ENCODE results near the gene RBM47.
A peak's percentile ranks its signal among the peaks of the same experiment; 100 is the strongest.

The RBM47 gene

GRCh38 chr4:40515398-40516293, 114.0 kb downstream of the RBM47 start:
- TF ChIP-seq POU2F2 (IDR thresholded peaks at IDR 0.05; ENCODE audit: low read depth, low read length): peak; percentile 99
- TF ChIP-seq POLR2A (IDR thresholded peaks at IDR 0.05; ENCODE audit: low read depth, low read length): peak; percentile 21; the same call in 1 of the 2 replicates
- no peak for TF ChIP-seq TAF1 (IDR thresholded peaks at IDR 0.05; ENCODE audit: low read depth, low read length)
- TF ChIP-seq POLR2AphosphoS5 (IDR thresholded peaks at IDR 0.05; ENCODE audit: low read depth, low read length): 0 out of 2 replicates have a peak, but pooled peaks have one; percentile 31
- DNase-seq (ENCODE audit: insufficient read length, low spot score) (peak; percentile 54), FAIRE-seq (peak; percentile 90)

GRCh38 chr4:40515037-40515397, 114.6 kb downstream of the RBM47 start:
- TF ChIP-seq POLR2A (IDR thresholded peaks at IDR 0.05; ENCODE audit: low read depth, low read length): no peak
- TF ChIP-seq PAX5 (IDR thresholded peaks at IDR 0.05; ENCODE audit: insufficient read depth, low read length, severe bottlenecking): no peak
- no peak for TF ChIP-seq POU2F2 (IDR thresholded peaks at IDR 0.05; ENCODE audit: low read depth, low read length)
- TF ChIP-seq TAF1 (IDR thresholded peaks at IDR 0.05; ENCODE audit: low read depth, low read length): no peak
- no peak for TF ChIP-seq SPI1 (IDR thresholded peaks at IDR 0.05; ENCODE audit: low read depth, low read length)
- TF ChIP-seq POLR2AphosphoS5 (IDR thresholded peaks at IDR 0.05; ENCODE audit: low read depth, low read length): no peak
- FAIRE-seq (no peak), DNase-seq (ENCODE audit: insufficient read length, low spot score) (no peak)

- FAIRE-seq: no peak
- DNase-seq (ENCODE audit: insufficient read length, low spot score): no peak
- TF ChIP-seq SPI1 (IDR thresholded peaks at IDR 0.05; ENCODE audit: low read depth, low read length): peak; percentile 50
- no peak for TF ChIP-seq POLR2A (IDR thresholded peaks at IDR 0.05; ENCODE audit: low read depth, low read length)
- no peak for TF ChIP-seq POU2F2 (IDR thresholded peaks at IDR 0.05; ENCODE audit: low read depth, low read length)
Observed at GRCh38 chr4:40514497-40514951, 115.1 kb downstream of the RBM47 start.

- DNase-seq (ENCODE audit: insufficient read length, low spot score) (no peak), FAIRE-seq (no peak)
- TF ChIP-seq TAF1 (IDR thresholded peaks at IDR 0.05; ENCODE audit: low read depth, low read length) (no peak), SPI1 (IDR thresholded peaks at IDR 0.05; ENCODE audit: low read depth, low read length) (no peak), POLR2A (IDR thresholded peaks at IDR 0.05; ENCODE audit: low read depth, low read length) (no peak), POU2F2 (IDR thresholded peaks at IDR 0.05; ENCODE audit: low read depth, low read length) (no peak), POLR2AphosphoS5 (IDR thresholded peaks at IDR 0.05; ENCODE audit: low read depth, low read length) (no peak), PAX5 (IDR thresholded peaks at IDR 0.05; ENCODE audit: insufficient read depth, low read length, severe bottlenecking) (no peak)
Observed at GRCh38 chr4:40511036-40511614, 118.5 kb downstream of the RBM47 start.

- no peak for FAIRE-seq
- TF ChIP-seq PAX5 (IDR thresholded peaks at IDR 0.05; ENCODE audit: insufficient read depth, low read length, severe bottlenecking) (no peak), TAF1 (IDR thresholded peaks at IDR 0.05; ENCODE audit: low read depth, low read length) (no peak), POLR2AphosphoS5 (IDR thresholded peaks at IDR 0.05; ENCODE audit: low read depth, low read length) (no peak), POLR2A (IDR thresholded peaks at IDR 0.05; ENCODE audit: low read depth, low read length) (no peak), POU2F2 (IDR thresholded peaks at IDR 0.05; ENCODE audit: low read depth, low read length) (no peak), SPI1 (IDR thresholded peaks at IDR 0.05; ENCODE audit: low read depth, low read length) (no peak)
- no peak for DNase-seq (ENCODE audit: insufficient read length, low spot score)
Observed at GRCh38 chr4:40507977-40508376, 121.7 kb downstream of the RBM47 start.

GRCh38 chr4:40506492-40506891, 123.2 kb downstream of the RBM47 start:
- FAIRE-seq: peak; percentile 55
- no peak for DNase-seq (ENCODE audit: insufficient read length, low spot score)
- TF ChIP-seq TAF1 (IDR thresholded peaks at IDR 0.05; ENCODE audit: low read depth, low read length) (no peak), POLR2AphosphoS5 (IDR thresholded peaks at IDR 0.05; ENCODE audit: low read depth, low read length) (no peak), PAX5 (IDR thresholded peaks at IDR 0.05; ENCODE audit: insufficient read depth, low read length, severe bottlenecking) (no peak), POU2F2 (IDR thresholded peaks at IDR 0.05; ENCODE audit: low read depth, low read length) (no peak), POLR2A (IDR thresholded peaks at IDR 0.05; ENCODE audit: low read depth, low read length) (no peak), SPI1 (IDR thresholded peaks at IDR 0.05; ENCODE audit: low read depth, low read length) (no peak)

GRCh38 chr4:40506066-40506465, 123.6 kb downstream of the RBM47 start:
- FAIRE-seq (no peak), DNase-seq (ENCODE audit: insufficient read length, low spot score) (no peak)
- TF ChIP-seq POU2F2 (IDR thresholded peaks at IDR 0.05; ENCODE audit: low read depth, low read length) (no peak), POLR2A (IDR thresholded peaks at IDR 0.05; ENCODE audit: low read depth, low read length) (no peak), POLR2AphosphoS5 (IDR thresholded peaks at IDR 0.05; ENCODE audit: low read depth, low read length) (no peak), SPI1 (IDR thresholded peaks at IDR 0.05; ENCODE audit: low read depth, low read length) (no peak), PAX5 (IDR thresholded peaks at IDR 0.05; ENCODE audit: insufficient read depth, low read length, severe bottlenecking) (no peak), TAF1 (IDR thresholded peaks at IDR 0.05; ENCODE audit: low read depth, low read length) (no peak)

- no peak for FAIRE-seq
- DNase-seq (ENCODE audit: insufficient read length, low spot score): no peak
- TF ChIP-seq POU2F2 (IDR thresholded peaks at IDR 0.05; ENCODE audit: low read depth, low read length) (no peak), SPI1 (IDR thresholded peaks at IDR 0.05; ENCODE audit: low read depth, low read length) (peak; percentile 60), PAX5 (IDR thresholded peaks at IDR 0.05; ENCODE audit: insufficient read depth, low read length, severe bottlenecking) (no peak)
Observed at GRCh38 chr4:40502934-40503333, 126.7 kb downstream of the RBM47 start.

GRCh38 chr4:40502220-40502619, 127.4 kb downstream of the RBM47 start:
- DNase-seq (ENCODE audit: insufficient read length, low spot score): no peak
- TF ChIP-seq PAX5 (IDR thresholded peaks at IDR 0.05; ENCODE audit: insufficient read depth, low read length, severe bottlenecking): no peak
- TF ChIP-seq POLR2AphosphoS5 (IDR thresholded peaks at IDR 0.05; ENCODE audit: low read depth, low read length): no peak
- no peak for TF ChIP-seq POLR2A (IDR thresholded peaks at IDR 0.05; ENCODE audit: low read depth, low read length)
- TF ChIP-seq SPI1 (IDR thresholded peaks at IDR 0.05; ENCODE audit: low read depth, low read length): 0 out of 2 replicates have a peak, but pooled peaks have one; percentile 40
- no peak for TF ChIP-seq POU2F2 (IDR thresholded peaks at IDR 0.05; ENCODE audit: low read depth, low read length)
- FAIRE-seq: peak; percentile 76
